Fibroblast of skin of right biceps (primary cell): ENCODE measurements around the gene ACTL7A.
"Not testable (repeated sequence)": the region's sequence is repeated elsewhere in the genome, so short reads cannot be mapped to it uniquely, and the experiment has no call there.

Source experiments
- DNase-seq: peaks from one replicate; pipeline ENCODE4 v3.0.0-alpha.2; 2013

ACTL7A gene, protein sequence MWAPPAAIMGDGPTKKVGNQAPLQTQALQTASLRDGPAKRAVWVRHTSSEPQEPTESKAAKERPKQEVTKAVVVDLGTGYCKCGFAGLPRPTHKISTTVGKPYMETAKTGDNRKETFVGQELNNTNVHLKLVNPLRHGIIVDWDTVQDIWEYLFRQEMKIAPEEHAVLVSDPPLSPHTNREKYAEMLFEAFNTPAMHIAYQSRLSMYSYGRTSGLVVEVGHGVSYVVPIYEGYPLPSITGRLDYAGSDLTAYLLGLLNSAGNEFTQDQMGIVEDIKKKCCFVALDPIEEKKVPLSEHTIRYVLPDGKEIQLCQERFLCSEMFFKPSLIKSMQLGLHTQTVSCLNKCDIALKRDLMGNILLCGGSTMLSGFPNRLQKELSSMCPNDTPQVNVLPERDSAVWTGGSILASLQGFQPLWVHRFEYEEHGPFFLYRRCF

DNA sequence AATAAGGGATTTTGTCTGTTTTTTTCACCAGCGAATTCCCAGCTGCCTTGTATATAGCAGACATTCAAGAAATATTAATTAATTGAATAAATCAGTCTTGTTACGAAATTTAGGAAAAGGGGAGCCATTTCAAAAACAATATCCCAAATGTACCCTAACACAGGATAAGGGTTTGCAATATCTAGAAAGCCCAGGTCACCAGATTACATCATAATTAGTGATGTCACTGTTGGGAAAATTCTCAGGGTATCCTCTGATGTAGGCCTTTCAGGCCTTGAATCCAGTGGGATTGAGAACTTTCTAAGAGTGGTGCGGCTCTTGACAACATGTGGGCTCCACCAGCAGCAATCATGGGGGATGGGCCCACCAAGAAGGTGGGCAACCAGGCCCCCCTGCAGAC is at the start of gene ACTL7A:
TSS of gene ACTL7A (plus strand) at position 270 of the 400 bp plus-strand sequence. CDS start at position 327, 57 bp downstream.
- DNase-seq: no peak

DNA sequence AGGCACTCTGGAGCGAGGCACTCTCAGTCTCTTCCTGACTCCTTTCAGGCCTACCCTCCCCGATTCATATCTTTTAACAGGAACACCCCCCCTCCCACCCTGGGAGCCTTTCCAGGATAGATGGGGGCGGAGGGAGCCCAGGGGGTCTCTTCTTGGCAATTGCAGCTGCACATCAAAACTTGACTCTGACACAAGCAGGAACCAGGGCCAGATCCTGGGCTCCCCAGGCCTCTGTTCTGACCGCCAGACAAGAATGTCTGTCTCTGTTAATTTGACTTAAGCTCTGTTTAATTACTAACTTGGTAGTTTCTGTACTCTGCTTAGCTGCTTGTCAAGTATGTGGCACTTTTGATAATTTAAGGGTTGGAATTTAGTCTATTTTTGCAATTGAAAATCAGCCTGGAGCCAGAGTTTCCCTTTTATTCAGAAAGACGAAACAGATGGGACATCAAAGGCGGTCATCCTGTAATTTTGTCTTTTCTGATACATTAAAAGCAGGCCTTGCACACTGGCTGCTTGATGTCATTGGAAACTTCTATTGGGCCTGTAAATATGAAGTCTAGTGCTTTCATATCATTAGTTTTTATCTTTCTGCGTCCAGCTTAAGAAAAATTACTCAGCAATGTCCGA is 49.6 kb upstream of the ACTL7A start:
- DNase-seq: no peak

DNA sequence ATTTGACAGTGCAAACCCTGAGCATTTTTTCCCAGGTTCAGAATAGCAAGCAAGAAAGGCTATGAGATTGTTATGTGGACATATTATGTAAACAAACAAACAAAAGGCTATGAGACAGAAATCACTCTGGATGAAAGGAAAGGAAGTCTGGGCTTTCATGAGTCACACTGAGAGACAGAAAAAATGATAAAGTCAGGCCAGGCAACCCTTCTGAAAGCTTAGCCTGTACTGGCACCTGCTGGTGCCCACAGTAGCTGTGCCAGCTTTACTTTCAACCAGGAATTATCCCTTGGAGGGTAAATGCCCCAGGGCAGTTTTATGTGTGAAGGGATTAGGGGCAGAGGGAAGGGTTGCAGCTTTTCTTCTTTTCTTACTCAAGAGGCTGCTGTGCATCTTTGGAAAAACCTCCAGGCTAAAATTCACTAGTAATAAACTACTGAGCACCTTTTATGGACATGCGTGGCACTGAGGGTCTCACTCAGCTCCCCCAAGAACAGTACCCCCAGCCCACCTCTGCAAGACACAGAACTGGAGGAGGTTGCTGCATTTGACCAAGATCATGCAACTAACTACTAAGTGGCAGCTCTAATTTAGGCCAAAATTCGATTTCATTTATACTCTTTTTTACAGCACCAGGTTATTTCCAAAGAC is 48.0 kb upstream of the ACTL7A start:
- peak; percentile 50 for DNase-seq

DNA sequence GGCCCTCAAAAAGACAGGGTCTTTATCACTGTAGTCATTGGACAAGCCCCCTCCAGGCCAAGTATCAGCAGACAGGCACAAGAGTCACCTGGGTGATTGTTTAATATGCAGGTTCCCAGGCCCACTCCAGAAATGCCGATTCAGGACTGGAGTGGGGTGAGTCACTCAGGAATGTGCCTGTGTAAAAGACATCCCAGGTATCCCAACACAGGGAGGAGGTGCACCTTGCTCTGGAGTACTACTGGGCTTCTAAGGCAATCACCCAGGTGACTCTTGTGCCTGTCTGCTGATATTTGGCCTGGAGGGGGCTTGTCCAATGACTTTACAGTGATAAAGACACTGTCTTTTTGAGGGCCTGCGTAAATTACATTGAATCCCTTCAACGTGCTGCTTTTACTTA is 46.9 kb upstream of the ACTL7A start:
- no peak for DNase-seq

DNA sequence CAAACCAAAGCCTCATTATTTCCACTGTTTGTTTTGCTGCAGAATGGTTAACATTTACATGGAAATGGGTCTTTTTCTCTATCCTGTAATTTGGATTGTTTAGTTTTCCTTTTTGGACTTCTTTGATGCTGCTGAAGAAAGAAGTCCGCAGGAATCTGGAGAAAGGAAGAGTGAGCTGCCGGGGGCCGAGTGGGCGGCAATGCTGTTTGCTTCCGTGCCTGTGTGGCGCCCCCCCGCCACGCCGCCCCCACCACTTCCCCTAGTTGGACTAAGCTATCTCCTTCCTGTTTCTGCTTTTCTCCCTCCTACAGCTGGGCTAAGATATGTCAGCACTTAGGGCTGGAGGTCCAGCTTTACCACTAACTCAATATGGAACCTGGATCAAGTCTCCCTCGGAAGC is 46.0 kb upstream of the ACTL7A start:
- DNase-seq: no peak

DNA sequence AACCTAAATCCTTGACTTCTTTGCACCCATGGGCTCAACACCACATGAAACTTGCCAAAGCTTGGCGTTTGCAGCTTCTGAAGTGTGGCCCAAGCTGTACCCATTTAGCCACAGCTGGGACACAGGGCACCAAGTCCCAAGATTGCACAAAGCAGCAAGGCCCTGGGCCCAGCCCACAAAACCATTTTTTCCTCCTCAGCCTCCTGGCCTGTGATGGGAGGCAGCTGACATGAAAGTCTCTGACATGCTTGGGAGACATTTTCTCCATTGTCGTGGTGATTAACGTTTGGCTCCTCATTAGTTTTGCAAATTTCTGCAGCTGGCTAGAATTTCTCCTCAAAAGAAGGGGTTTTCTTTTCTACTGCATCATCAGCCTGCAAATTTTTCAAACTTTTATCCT is 38.2 kb upstream of the ACTL7A start:
- no peak for DNase-seq

DNA sequence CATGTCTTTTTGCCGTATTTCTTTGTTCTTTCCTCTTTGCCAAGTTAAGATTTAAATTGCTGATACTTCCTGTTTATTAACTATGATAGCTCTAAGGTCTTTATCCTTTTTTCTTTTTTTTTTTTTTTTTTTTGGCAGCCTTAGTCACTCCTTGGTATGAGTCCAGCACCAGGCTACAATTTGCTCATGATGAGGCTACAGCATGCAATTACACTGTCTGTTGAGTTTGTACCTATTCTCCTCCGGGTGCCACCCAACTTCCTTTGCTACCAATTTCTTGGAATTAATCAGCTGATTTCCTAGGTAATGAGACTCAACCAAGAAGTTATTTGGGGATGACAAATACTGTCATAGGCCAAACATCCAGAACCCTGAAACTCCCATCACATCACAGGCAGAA is 31.8 kb upstream of the ACTL7A start:
- DNase-seq: peak; percentile 27

DNA sequence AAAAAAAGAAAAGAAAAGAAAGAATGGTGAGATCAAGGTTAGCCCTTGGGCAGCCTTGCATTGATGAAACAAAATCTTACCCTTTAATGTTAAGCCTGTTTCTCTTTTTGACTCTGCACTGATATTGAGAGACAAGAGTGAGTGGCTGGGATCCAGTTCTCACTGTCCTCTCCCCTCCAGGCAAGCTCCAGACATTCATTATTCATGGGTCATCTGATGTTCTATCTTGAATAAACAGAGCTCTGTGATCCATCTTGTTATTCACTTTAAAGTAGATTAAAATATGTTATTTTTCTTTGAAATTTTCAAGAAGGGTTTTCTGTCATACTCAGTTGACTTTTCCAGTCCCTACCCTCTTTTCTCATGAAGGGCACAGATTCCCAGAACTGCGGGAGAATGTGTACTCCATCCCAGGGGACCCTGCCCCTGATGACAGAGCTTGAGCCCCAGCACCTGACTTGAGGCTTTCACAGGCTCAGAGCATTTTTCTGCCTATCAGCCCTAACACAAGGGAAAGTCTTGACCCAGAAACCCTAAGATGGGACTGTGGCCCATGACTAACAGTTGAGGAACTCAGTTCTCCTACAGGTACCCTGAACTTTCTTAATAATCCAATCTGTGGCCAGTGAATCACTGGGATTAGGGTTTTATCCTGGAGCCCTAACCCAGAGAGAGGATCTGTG is 30.4 kb upstream of the ACTL7A start:
- peak; percentile 16 for DNase-seq

DNA sequence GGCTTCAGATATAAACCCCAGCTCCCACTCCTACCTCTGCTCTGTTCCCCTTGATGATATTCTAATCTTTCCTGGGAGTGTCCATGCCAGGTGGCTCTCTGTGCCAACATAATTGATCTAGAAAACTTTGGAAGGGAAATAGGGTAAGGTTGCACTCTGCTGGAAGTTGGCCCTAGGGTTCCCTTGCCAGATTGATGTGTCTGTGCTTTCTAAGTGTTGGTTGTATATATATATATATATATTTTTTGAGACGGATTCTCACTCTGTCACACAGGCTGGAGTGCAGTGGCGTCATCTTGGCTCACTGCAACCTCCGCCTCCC is 29.9 kb upstream of the ACTL7A start:
- DNase-seq: no peak

DNA sequence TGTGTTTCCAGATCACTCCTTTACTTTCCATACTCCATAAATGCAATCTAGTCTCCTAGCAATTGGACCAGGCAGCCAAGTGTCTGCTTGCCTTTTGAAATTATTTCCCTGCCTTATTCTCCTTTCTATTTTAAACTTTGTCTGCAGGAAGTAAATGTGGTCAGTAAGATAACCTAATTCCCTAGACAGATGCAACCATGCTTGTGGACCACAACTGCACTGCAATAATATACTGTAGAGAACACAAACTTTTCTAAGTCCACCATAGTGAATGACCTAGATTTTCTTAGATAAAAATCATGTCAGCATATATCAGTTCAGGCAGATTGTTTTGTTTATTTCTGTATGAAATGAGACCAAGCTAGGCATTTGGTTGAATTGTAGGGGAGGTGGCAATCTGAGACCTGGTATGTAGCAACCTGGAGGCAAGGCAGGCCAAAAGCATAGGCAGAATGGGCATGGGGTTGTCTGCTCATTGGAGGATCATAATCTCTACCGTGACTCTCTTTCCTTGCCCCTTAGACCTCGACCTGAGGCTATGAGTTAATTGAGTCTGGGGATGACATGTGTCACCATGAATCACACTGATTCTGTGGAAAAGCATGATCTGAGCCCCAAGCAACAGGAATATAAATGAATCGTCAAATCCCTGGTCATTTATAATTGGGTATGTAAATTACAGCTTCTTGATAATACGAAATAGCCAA is 27.0 kb upstream of the ACTL7A start:
- DNase-seq: peak; percentile 28

DNA sequence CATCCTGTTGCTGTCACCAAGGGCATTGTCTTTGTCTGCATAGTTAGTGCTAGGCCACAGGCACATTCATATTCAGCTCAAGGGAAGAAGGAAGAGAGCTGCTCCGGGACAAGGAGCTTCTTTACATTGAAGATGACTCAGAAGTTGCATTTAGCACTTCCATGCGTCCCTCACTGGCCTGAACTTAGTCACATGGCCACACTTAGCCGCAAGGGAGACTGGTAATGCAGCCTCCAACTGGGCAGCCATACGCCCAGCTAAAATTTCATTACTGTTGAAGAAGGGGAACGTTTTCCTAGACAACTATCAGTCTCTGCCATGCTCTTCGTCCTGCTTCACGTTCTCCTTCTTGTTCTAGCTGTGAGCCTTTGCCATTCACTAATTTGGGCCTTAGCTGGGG is 26.2 kb upstream of the ACTL7A start:
- DNase-seq: peak; percentile 51

DNA sequence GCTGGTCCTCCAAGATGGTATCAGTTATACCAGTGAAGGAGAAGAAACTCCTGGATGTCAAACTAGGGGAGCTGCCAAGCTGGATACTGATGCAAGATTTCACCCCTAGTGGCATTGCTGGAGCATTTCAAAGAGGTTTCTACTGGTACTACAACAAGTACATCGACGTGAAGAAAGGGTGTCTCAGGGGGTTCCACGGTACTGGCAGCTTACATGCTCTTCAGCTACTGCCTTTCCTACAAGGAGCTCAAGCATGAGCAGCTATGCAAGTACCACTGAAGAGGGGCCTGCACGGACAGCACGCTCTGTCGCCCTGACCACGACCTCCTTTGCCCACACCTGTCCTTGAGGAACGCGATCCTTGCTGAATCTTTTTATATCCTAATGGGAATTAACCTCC is 25.7 kb upstream of the ACTL7A start:
- DNase-seq: no peak

DNA sequence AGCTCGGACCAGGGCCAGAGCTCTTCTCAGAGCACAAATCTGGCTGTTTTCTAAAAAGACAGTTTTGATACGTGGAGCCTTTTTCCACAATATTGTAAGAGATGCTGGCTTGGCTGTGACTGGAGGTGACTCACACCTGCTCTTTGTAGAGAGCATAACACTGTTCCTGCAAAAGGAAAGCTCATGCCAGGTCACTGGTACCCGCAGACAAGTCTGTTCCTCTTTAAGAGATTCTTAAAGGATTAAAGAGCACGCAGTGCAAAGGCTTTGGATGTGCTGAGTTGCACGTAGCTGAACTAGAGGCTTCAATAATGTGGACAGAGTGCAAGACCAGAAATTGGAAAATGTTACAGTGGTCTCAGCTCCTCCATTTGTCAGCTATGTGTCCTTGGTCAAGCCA is 25.3 kb upstream of the ACTL7A start:
- DNase-seq: peak; percentile 52

DNA sequence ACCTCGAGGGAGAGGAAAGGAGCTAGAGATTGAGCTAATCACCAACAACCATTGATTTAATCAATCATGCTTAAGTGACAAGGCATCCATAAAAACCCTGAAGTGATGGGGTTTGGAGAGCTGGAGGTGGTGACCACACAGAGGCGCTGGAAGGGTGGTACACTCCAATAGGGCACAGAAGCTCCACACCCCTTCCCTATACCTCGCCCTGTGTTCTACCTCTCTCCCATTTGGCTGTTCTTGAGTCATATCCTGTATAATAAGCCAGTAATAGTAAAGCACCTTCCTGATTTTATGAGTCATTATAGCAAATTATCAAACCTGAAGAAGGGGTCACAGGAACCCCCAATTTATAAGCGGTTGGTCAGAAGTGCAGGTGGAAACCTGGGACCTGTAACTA is 24.5 kb upstream of the ACTL7A start:
- DNase-seq: peak; percentile 44

DNA sequence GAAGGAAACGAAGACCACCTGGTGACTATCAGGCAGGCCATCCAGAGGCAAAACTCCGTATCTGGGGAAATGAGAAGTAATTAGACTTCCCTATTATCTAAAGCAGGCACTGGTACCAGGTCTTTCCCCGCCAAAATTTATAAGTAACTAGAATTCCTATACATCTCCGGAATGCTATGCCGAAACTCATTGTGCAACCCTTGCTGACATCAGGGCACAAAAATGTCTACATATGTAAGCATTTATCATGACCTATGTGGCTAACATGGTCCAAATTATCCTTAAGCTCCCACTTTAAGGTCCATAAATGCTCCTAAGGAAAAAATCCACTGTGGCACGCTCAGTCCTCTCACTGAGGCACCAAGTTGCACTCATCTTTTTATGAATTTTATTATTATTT is 24.0 kb upstream of the ACTL7A start:
- peak; percentile 93 for DNase-seq

DNA sequence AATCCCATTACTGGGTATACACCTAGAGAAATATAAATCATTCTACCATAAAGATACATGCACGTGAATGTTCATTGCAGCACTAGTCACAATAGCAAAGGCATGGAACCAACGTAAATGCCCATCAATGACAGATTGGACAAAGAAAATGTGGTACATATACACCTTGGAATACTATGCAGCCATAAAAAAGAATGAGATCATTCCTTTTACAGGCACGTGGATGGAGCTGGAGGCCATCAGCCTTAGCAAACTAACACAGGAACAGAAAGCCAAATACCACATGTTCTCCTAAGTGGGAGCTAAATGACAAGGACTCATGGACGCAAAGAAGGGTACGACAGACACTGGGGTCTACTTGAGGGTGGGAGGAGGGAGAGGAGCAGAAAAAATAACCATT is 22.5 kb upstream of the ACTL7A start:
- not testable (repeated sequence) for DNase-seq

DNA sequence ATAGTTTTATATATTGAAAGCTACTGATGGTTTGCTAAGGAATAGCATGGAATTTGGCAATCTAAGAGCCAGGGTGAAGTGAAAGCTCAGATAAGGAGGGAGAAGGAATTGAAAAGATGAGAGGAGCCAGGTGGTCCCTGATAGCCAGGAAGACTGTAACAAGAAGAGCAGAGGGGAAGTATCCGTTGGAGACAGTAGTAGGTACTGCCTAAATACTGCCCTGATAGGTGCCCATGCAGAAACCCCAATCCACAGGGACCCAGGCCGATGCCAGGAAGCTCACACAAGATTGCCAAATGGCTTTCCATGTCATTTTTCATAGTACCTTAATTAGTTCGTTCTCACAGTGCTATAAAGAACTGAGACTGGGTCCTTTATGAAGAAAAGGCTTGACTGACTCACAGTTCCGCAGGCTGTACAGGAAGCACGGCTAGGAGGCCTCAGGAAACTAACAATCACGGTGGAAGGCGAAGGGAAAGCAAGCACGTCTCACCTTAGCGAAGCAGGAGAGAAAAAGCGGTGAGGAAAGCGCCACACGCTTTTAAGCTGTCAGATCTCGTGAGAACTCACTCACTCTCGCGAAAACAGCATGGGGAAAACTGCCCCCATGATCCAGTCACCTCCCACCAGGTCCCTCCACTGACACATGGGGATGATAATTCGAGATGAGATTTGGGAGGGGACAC is 19.3 kb upstream of the ACTL7A start:
- no peak for DNase-seq

DNA sequence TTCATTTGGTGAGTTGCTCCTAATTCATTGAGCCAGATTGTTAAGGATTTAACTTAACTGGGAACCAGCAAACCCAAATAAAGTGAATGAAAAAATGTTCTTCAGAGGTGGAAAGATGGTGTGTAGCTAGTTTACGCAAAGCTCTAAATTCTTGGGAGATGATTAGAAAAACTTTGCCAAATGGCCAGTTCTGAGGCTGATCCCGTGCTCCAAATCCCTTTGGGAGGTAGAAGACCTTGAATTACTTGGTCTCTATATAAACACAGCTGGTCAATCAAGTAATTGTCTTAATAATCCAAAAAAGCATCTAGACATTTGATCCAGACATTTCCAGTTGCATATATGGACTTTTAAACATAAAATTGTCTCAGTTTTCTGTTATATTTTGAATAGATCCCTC is 17.7 kb upstream of the ACTL7A start:
- no peak for DNase-seq

DNA sequence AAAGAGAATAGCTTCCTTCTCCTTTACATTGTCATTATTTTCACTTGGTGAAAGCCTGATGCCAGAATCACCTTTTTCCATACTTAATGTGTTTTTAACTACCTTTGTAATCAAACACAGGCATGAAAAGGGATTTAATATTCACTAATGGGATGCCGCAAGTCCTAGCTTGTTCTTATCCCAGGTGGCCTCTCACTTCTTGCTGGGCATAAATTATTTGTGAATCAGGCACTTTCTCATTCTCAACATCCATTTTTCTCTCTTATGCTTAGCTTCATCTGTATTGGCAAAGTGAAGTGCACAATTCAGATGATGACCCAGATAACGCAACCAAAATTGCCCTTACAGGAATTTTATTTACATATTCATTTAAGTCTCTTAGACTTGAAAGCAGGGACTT is 17.2 kb upstream of the ACTL7A start:
- no peak for DNase-seq

DNA sequence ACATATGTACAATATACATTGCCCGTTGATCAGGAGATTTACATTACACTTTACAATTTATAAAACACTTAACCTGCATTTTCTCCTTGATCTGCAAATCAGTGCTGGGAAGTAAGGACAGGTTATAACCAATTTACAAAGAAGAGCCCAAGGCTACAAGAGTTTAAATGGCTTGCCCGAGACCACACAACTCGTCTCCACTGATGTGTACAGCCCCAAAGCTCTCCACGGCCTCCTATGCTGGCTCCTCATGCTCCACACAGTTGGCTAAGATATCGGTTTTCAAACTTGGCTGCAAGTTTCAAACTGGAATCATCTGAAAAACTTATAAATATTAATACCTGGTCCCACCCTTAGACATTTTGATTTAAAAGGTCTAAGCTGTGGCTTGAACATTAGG is 16.6 kb upstream of the ACTL7A start:
- no peak for DNase-seq

DNA sequence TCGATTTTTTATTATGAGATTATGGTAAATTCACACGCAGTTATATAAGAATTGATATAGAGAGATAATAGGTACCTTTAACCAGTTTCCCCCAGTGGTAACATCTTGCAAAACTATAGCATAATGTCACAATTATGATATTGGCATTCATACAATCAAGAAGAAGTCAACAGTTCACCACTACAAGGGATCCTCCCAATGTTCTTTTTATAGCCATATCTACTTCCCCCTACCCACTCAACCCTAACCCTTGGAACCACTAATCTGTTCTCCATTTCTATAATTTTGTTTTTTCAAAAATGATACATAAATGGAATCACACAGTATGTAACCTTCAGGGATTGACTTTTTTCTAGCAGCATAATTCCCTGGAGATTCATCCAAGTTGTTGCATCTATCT is 16.1 kb upstream of the ACTL7A start:
- no peak for DNase-seq

DNA sequence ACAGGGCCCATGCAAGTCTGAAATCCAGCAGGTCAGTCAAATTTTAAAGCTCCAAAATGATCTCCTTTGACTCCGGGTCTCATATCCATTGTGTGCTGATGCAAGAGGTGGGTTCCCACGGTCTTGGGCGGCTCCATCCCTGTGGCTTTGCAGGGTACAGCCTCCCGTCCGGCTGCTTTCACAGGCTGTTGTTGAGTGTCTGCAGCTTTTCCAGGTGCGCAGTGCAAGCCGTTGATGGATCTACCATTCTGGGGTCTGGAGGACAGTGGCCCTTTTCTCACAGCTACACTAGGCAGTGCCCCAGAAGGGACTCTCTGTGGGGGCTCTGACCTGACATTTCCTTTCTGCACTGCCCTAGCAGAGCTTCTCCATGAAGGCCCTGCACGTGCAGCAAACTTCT is 13.8 kb upstream of the ACTL7A start:
- DNase-seq: not testable (repeated sequence)
